IMR-90 (cell line): ENCODE data around the gene CENPA. TPM values are rescaled to one million over a fixed set of nuclear protein-coding genes. Genes with fewer than 3 reads are reported as not detected.

Experiments
- ATAC-seq: fragments of 200-7000 bp; cut with Tn5 transposase; 2 replicates; pipeline ENCODE4 v1.9.1; 2020; ENCODE audit warnings: low read depth, mild to moderate bottlenecking, moderate library complexity
- BruUV-seq: library from RNA; stranded (reverse); fragments of 400-500 nt; replicated peaks from 2 replicates; lab custom pipeline; 2021; lab: Mats Ljungman, UMichigan
- CTCF ChIA-PET: fragments of 300-600 bp; formaldehyde crosslinking; extraction: SDS; loops from one replicate; lab custom pipeline; 2021; ENCODE audit warnings: antibody characterized with exemption; lab: Yijun Ruan, JAX
- POLR2A ChIA-PET: fragments of 300-600 bp; sonication (Branson Sonifier 250); formaldehyde crosslinking; loops from one replicate; lab custom pipeline; 2022; ENCODE audit warnings: antibody characterized with exemption; ENCODE audit not compliant: unreplicated experiment; lab: Charles Lee
- DNase-seq: peaks from one replicate; pipeline ENCODE4 v3.0.0; 2013
- H2AFZ ChIP-seq: replicated peaks from 2 replicates; pipeline ENCODE3; 2013; ENCODE audit warnings: low read length, mild to moderate bottlenecking; ENCODE audit not compliant: poor library complexity
- H2AK5ac ChIP-seq: 2 replicates; pipeline ENCODE4 v1.6.1; 2013; ENCODE audit warnings: low read depth, low read length, inconsistent platforms
- H2AK9ac ChIP-seq: replicated peaks from 2 replicates; pipeline ENCODE3; 2013; ENCODE audit warnings: mild to moderate bottlenecking, low read depth, low read length, moderate library complexity; ENCODE audit not compliant: poor library complexity
- H2BK120ac ChIP-seq: 2 replicates; pipeline ENCODE4 v1.6.1; 2013; ENCODE audit warnings: low read depth, low read length, inconsistent platforms
- H2BK15ac ChIP-seq: 3 replicates; pipeline ENCODE4 v1.6.1; 2013; ENCODE audit warnings: low read depth, low read length, inconsistent platforms
- H2BK20ac ChIP-seq: 2 replicates; pipeline ENCODE4 v1.6.1; 2013; ENCODE audit warnings: low read depth, mild to moderate bottlenecking, inconsistent platforms, low read length, moderate library complexity
- H2BK5ac ChIP-seq: 2 replicates; pipeline ENCODE4 v1.6.1; 2013; ENCODE audit warnings: mild to moderate bottlenecking, low read depth, low read length, inconsistent platforms; ENCODE audit not compliant: poor library complexity, severe bottlenecking
- H3K14ac ChIP-seq: replicated peaks from 2 replicates; pipeline ENCODE4 v1.6.1; 2013; ENCODE audit warnings: low read depth, low read length, inconsistent platforms
- H3K18ac ChIP-seq: 2 replicates; pipeline ENCODE4 v1.6.1; 2013; ENCODE audit warnings: low read depth, low read length, control low read depth
- H3K23ac ChIP-seq: 2 replicates; pipeline ENCODE4 v1.6.1; 2013; ENCODE audit warnings: low read depth, low read length, inconsistent platforms
- H3K27ac ChIP-seq: 2 replicates; pipeline ENCODE4 v1.5.1; 2013; ENCODE audit warnings: mild to moderate bottlenecking, control low read depth, low read length; ENCODE audit not compliant: insufficient read depth
- H3K27me3 ChIP-seq: 2 replicates; pipeline ENCODE4 v1.6.1; 2013; ENCODE audit warnings: low read length; ENCODE audit not compliant: control insufficient read depth, insufficient read depth
- H3K36me3 ChIP-seq: 2 replicates; pipeline ENCODE4 v1.6.1; 2013; ENCODE audit warnings: low read length, mixed read lengths; ENCODE audit not compliant: control insufficient read depth, insufficient read depth
- H3K4ac ChIP-seq: 2 replicates; pipeline ENCODE4 v1.6.1; 2013; ENCODE audit warnings: low read depth, low read length, inconsistent platforms
- H3K4me1 ChIP-seq: 2 replicates; pipeline ENCODE4 v1.6.1; 2013; ENCODE audit warnings: low read length, mixed read lengths; ENCODE audit not compliant: control insufficient read depth, insufficient read depth
- H3K4me2 ChIP-seq: 2 replicates; pipeline ENCODE4 v1.6.1; 2013; ENCODE audit warnings: low read depth, mild to moderate bottlenecking, control low read depth, low read length, moderate library complexity
- H3K4me3 ChIP-seq: 2 replicates; pipeline ENCODE4 v1.5.1; 2013; ENCODE audit warnings: low read depth, mild to moderate bottlenecking, control low read depth, low read length, moderate library complexity; ENCODE audit not compliant: insufficient read depth
- H3K56ac ChIP-seq: 2 replicates; pipeline ENCODE4 v1.6.1; 2013; ENCODE audit warnings: low read length, inconsistent platforms; ENCODE audit not compliant: insufficient read depth; ENCODE audit errors: extremely low read depth
- H3K79me1 ChIP-seq, 2 experiments: 2 replicates each; pipeline ENCODE4 v1.6.1; 2013; ENCODE audit warnings: low read length in 2 of 2, inconsistent platforms in 1 of 2, low read depth in 1 of 2
- H3K9ac ChIP-seq: 2 replicates; pipeline ENCODE4 v1.6.1; 2013; ENCODE audit warnings: low read depth, low read length, control low read depth
- H3K9me1 ChIP-seq: 2 replicates; pipeline ENCODE4 v1.6.1; 2013; ENCODE audit warnings: low read length, inconsistent platforms; ENCODE audit not compliant: insufficient read depth
- H3K9me3 ChIP-seq: 2 replicates; pipeline ENCODE4 v1.6.1; 2013; ENCODE audit warnings: low read length; ENCODE audit not compliant: control insufficient read depth, insufficient read depth
- H4K20me1 ChIP-seq: 2 replicates; pipeline ENCODE4 v1.6.1; 2013; ENCODE audit warnings: low read length, inconsistent platforms; ENCODE audit not compliant: insufficient read depth
- H4K5ac ChIP-seq: 2 replicates; pipeline ENCODE4 v1.6.1; 2013; ENCODE audit warnings: mild to moderate bottlenecking, low read depth, low read length, control low read depth
- H4K8ac ChIP-seq, 2 experiments: 2 replicates each; pipeline ENCODE4 v1.6.1; 2013; ENCODE audit warnings: low read depth in 2 of 2, low read length in 2 of 2, control low read depth in 1 of 2, inconsistent platforms in 1 of 2
- H4K91ac ChIP-seq: 2 replicates; pipeline ENCODE4 v1.6.1; 2013; ENCODE audit warnings: low read depth, low read length, inconsistent platforms; ENCODE audit not compliant: insufficient read depth
- BHLHE40 ChIP-seq: fragments of 150-350 bp; IDR thresholded peaks from 2 replicates; pipeline ENCODE4 v1.6.1; 2016; ENCODE audit warnings: mild to moderate bottlenecking, low read depth, low read length
- CHD1 ChIP-seq: IDR thresholded peaks from 2 replicates; pipeline ENCODE4 v1.6.1; 2012; ENCODE audit warnings: low read depth, low read length, improper control_type of control experiment
- CTCF ChIP-seq: conservative IDR thresholded peaks from 2 replicates; pipeline ENCODE4 v1.5.1; 2012; ENCODE audit warnings: mild to moderate bottlenecking, low read depth, low read length, improper control_type of control experiment
- ELK1 ChIP-seq: fragments of 150-350 bp; IDR thresholded peaks from 2 replicates; pipeline ENCODE4 v1.6.1; 2016; ENCODE audit warnings: low read depth, mild to moderate bottlenecking, low read length, moderate library complexity, borderline replicate concordance
- FOS ChIP-seq: fragments of 150-350 bp; IDR thresholded peaks from 2 replicates; pipeline ENCODE4 v1.6.1; 2016; ENCODE audit warnings: low read depth, low read length
- MAFK ChIP-seq: IDR thresholded peaks from 2 replicates; pipeline ENCODE4 v1.6.1; 2012; ENCODE audit warnings: low read depth, low read length, improper control_type of control experiment
- MAZ ChIP-seq: IDR thresholded peaks from 2 replicates; pipeline ENCODE4 v1.6.1; 2012; ENCODE audit warnings: low read depth, mild to moderate bottlenecking, low read length, improper control_type of control experiment, moderate library complexity, borderline replicate concordance
- MXI1 ChIP-seq: IDR thresholded peaks from 2 replicates; pipeline ENCODE4 v1.6.1; 2012; ENCODE audit warnings: low read depth, mild to moderate bottlenecking, low read length, moderate library complexity, borderline replicate concordance
- POLR2A ChIP-seq: IDR thresholded peaks from 2 replicates; pipeline ENCODE4 v1.6.1; 2012; ENCODE audit warnings: mild to moderate bottlenecking, low read depth, low read length
- RAD21 ChIP-seq: IDR thresholded peaks from 2 replicates; pipeline ENCODE4 v1.6.1; 2012; ENCODE audit warnings: low read length, improper control_type of control experiment
- RCOR1 ChIP-seq: IDR thresholded peaks from 2 replicates; pipeline ENCODE4 v1.6.1; 2012; ENCODE audit warnings: mild to moderate bottlenecking, low read length, improper control_type of control experiment; ENCODE audit not compliant: insufficient replicate concordance
- RFX5 ChIP-seq: IDR thresholded peaks from 2 replicates; pipeline ENCODE4 v1.8.0; 2012; ENCODE audit warnings: low read depth, mild to moderate bottlenecking, low read length, moderate library complexity
- SMC3 ChIP-seq: fragments of 150-350 bp; IDR thresholded peaks from 2 replicates; pipeline ENCODE4 v1.6.1; 2016; ENCODE audit warnings: low read depth, mild to moderate bottlenecking, antibody characterized with exemption, low read length, moderate library complexity
- USF2 ChIP-seq: fragments of 150-350 bp; IDR thresholded peaks from 2 replicates; pipeline ENCODE4 v1.6.1; 2017; ENCODE audit warnings: mild to moderate bottlenecking, antibody characterized with exemption, low read length, low read depth
- WGBS, 2 experiments: methylation state at CpG; one replicate each; pipeline versions ENCODE4 v1.1.5 to v1.1.7; 2013; ENCODE audit warnings: missing lambda C conversion rate in 2 of 2; ENCODE audit not compliant: insufficient read length in 1 of 2; ENCODE audit errors: extremely low coverage in 2 of 2; 5-methylcytosine and 5-hydroxymethylcytosine counted together
- dilution Hi-C: fragments of 300-500 bp; cut with HindIII; formaldehyde crosslinking; loops from one replicate; pipeline ENCODE4 v1.14.3; 2018; ENCODE audit warnings: low sequenced_read_pairs; ENCODE audit not compliant: unreplicated experiment
- in situ Hi-C: fragments of 300-500 bp; cut with MboI; formaldehyde crosslinking; loops from 3 replicates; pipeline ENCODE4 v1.14.3; 2019; ENCODE audit warnings: low sequenced_read_pairs, inconsistent platforms, mixed read lengths
- intact Hi-C: fragments of 100-400 bp; cut with micrococcal nuclease; formaldehyde crosslinking; loops from 2 replicates; pipeline ENCODE4 v1.10.0; 2022
- polyA plus RNA-seq, 3 experiments: library from polyadenylated mRNA; depleted of rRNA; stranded (reverse); fragments of >200 nt; gene quantifications; 2 replicates each; pipeline ENCODE4 v1.2.3, GENCODE V29; 2012; ENCODE audit warnings: low replicate concordance in 1 of 3
- total RNA-seq: library from RNA; depleted of rRNA; stranded (reverse); fragments of >200 nt; gene quantifications from 2 replicates; pipeline ENCODE4 v1.2.3, GENCODE V29; 2012

CENPA gene
- total and polyA plus RNA-seq, 2 of the 4 experiments (the other 2 are of a cell fraction), result 7.7 to 14.9 TPM

- Histone ChIP-seq H4K20me1 (peaks cover 30% of the 10 kb centered on the region), H2AK5ac (peak within 1 kb of the TSS; percentile 95), H4K91ac (peak within 1 kb of the TSS; percentile 88), H3K4ac (peak within 1 kb of the TSS; percentile 96), H3K36me3 (peaks cover 4% of the 10 kb centered on the region), H2AK9ac (peak within 1 kb of the TSS; percentile 95), H3K56ac (peak within 1 kb of the TSS; percentile 82), H2BK5ac (peak within 1 kb of the TSS; percentile 83), H2BK120ac (peak within 1 kb of the TSS; percentile 83), H2AFZ (peak within 1 kb of the TSS; percentile 96), H3K18ac (peak within 1 kb of the TSS; percentile 92; the same call in 1 of the 2 replicates), H4K5ac (peak within 1 kb of the TSS; percentile 96), H3K4me3 (peak within 1 kb of the TSS; percentile 94), H2BK20ac (peak within 1 kb of the TSS; percentile 30; the same call in 1 of the 2 replicates), H3K4me1 (peaks cover 17% of the 10 kb centered on the region), H3K9me1 (peaks cover 21% of the 10 kb centered on the region), H3K23ac (peak within 1 kb of the TSS; percentile 93), H3K9me3 (no peaks in the 10 kb centered on the region), H3K27ac (peak within 1 kb of the TSS; percentile 99), H3K14ac (peak within 1 kb of the TSS; percentile 98), H2BK15ac (peak within 1 kb of the TSS; percentile 87; the same call in 1 of the 3 replicates), H4K8ac (peak within 1 kb of the TSS; percentile 95 to 96), H3K79me1 (peaks cover 36 to 61% of the 10 kb centered on the region in 2 experiments), H3K4me2 (peak within 1 kb of the TSS; percentile 93), H3K27me3 (no peaks in the 10 kb centered on the region), H3K9ac (peak within 1 kb of the TSS; percentile 99)
- WGBS, 2 experiments, result 0% methylated on average over 43 of the region's 68 CpGs; no CpG with 5 or more reads in 1 of the 2 experiments
- dilution Hi-C loops (no loop called here), in situ Hi-C loops (no loop called here), intact Hi-C loops (no loop called here)
- peak; percentile 67 for DNase-seq
- POLR2A ChIA-PET, result no interaction called here
- ATAC-seq, result peak; percentile 86
- CTCF ChIA-PET, result no interaction called here
- BruUV-seq, result no TSS peak
- TF ChIP-seq POLR2A (peak; percentile 78), SMC3 (no peak), FOS (0 out of 2 replicates have a peak, but pooled peaks have one; percentile 21), MAZ (peak; percentile 88; the same call in 1 of the 2 replicates), BHLHE40 (peak; percentile 79), RAD21 (no peak), MAFK (no peak), RCOR1 (no peak), CTCF (no peak), ELK1 (no peak), USF2 (peak; percentile 98), CHD1 (no peak), RFX5 (no peak), MXI1 (peak; percentile 4; the same call in 1 of the 2 replicates)
Observed at GRCh38 chr2:26764078-26764887, 21.6 kb upstream of the CENPA start, which contains the start of gene SLC35F6. Gene SLC35F6 (plus strand): TSS chr2:26764284. CDS start chr2:26764350, 66 bp downstream.
